HPDE6-E6E7 (cell line): Measurements from ENCODE around the gene CDH18.

Experiments
- DNase-seq: peaks from one replicate; pipeline ENCODE4 v3.0.0; 2011; ENCODE audit warnings: missing footprints; ENCODE audit errors: extremely low spot score

Gene CDH18, protein sequence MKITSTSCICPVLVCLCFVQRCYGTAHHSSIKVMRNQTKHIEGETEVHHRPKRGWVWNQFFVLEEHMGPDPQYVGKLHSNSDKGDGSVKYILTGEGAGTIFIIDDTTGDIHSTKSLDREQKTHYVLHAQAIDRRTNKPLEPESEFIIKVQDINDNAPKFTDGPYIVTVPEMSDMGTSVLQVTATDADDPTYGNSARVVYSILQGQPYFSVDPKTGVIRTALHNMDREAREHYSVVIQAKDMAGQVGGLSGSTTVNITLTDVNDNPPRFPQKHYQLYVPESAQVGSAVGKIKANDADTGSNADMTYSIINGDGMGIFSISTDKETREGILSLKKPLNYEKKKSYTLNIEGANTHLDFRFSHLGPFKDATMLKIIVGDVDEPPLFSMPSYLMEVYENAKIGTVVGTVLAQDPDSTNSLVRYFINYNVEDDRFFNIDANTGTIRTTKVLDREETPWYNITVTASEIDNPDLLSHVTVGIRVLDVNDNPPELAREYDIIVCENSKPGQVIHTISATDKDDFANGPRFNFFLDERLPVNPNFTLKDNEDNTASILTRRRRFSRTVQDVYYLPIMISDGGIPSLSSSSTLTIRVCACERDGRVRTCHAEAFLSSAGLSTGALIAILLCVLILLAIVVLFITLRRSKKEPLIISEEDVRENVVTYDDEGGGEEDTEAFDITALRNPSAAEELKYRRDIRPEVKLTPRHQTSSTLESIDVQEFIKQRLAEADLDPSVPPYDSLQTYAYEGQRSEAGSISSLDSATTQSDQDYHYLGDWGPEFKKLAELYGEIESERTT

DNA sequence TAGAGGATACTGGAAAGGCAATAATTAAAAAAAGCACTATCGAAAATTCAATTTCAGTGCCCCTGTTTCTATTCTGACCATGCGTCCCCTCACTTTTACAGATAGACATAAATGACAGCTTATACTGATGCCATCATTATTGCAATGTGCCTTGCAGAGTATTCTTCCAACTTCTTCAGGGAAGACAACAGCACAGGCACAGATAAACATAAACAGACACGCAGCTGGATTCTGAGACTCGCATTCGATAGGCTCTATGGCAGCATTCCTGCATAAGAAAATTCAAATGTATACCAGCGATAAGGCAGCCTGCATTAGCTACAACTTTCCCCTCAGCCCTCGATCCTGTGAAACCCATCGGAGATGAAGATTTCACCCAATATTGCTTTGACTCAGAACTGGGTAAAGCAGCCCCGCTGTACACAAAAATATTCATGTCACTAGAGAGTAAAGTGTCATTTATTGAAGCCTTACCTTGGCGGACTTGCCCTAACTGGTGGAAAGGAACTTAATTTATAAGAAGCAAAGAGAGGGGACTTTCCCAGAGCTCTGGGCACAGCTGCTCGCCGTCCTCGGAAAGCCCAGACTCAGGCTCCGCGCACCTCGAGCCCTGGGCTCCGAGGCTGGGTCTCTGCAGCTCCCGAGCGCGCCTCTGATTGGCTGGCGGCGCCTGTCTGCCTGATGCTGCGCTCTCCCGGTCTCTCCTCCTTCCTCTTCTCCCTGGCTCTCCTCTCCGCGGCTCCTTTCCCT is at the start of gene CDH18:
TSS of gene CDH18 (minus strand) at position 589 of the 750 bp plus-strand sequence. CDS start 149,214 bp downstream, outside the sequence.
- DNase-seq, result peak; percentile 62

DNA sequence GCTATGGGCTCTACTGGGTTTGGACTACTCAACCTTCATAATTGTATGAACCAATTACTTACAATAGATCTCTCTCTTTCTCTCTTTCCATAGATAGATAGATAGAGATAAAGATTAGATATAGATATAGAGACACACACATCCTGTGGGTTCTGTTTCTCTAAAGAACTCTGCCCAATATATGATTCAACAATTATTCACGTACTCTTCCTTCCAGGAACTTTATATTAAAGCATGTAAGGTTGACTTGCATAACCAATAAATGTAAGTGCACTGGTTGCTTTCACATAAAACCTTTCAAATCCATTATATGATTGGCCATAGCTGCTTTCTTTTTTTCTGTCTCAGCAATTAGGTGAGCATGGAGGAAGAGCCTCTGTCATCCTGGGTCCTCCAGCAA is 46.7 kb upstream of the CDH18 start:
- DNase-seq, result no peak

DNA sequence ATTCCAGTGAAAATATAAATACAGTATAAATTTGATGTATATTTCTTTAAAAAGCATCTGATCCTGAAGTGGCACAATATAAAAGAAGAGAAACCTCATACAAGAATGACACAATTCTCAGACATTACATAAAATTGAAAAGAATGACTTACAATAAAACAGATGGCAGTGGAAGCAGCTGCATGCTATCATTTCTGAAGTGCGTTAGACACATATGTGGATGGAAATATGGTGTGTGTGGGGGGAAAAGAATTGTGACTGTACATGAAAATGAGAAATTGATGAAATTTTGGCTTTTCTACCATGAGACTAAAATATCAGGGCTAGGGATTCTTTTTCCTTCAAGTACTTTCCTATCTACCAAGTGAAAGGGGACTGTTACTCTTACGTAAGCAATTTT is 45.9 kb upstream of the CDH18 start:
- no peak for DNase-seq

DNA sequence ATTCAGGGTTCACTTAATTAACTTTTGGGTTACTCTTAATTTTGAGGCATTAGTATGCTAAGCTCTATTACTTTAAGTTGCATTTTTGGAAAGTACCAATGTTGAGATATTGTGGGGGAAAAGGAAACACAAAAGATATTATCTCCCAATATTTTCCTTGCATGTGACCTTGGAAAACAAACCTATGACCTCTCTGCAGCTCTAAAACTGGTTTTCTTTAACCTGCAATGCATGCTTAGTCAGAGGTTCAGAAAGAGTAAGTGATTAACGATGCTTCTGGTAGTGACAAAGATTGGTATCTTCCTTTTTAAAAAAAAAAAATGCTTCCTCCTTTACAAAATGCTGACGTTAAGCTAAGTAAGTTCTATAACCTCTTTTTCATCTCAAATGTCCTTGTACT is 44.9 kb upstream of the CDH18 start:
- no peak for DNase-seq

DNA sequence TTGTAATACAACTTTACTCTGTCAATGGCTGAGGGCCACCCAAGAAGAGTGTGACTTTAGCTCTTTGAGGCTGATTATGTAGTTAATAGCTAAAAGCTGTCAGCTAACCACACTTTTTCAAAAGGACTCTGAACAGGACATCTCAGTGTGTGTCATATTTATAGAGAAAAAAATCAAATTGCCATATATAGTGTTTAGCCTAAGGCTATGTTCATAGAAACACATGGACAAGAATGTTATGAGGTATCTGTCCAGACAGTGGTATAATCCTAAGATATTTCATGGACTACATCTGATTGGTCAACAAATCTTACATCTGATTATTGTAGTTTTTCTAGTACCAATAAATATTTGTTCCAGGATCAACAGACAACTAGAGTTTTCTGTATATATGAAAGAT is 42.1 kb upstream of the CDH18 start:
- DNase-seq, result no peak

DNA sequence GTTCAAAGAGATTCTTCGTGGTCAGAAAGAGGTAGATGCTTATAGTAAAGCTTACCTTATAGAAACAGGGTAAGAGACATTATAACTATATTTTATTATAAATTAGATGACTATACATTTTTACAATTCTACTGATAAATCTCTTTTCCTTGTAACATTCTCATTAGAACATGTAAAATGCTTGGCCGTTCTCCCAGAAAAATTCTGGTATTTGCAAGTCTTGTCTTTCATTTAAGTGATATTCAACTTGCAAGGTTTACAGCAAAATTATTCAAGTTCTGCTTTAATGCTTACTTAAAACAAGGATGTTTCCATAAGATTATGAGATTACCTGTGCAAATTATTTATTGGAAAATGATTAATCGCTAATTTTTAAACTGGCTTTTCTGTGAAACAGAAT is 41.3 kb upstream of the CDH18 start:
- no peak for DNase-seq

DNA sequence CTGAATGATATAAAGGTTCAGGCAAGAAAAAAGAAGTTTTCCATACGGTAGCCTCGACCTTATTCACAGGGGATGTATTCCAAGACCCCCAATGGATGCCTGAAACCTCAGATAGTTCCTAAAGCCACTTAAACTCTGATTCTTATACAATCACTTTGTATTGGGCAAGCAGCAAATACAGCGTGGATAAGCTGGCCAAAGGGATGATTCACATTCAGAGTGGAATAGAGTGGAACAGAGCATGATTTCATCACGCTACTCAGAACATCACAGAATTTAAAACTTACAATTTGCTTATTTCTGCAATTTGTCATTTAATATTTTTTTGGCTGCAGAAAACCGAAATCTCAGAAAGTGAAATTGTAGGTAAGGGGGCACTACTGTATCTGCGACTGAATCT is 40.5 kb upstream of the CDH18 start:
- DNase-seq, result no peak

DNA sequence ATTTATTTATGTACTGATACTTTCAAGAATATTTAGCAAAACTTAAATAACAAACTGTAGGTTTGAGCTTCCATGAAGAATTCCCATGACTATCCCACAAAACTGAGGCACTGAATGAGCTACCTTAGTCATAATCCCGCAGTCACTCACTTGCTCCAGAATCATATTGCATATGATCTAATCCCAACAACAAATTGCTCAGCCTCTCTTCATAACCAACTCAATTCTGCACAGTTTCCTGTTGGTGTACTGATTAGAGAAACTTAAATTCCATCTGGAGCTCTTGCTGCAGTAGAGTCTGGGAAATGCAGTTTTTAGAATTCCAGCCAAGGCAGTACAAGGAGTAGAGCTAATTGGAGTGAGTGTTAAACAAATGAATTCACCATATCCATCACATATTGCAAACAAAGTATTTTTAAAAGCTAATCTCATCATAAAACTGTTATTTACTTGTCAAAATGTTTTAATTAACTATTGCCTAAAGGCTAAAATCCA is 35.7 kb upstream of the CDH18 start:
- no peak for DNase-seq

DNA sequence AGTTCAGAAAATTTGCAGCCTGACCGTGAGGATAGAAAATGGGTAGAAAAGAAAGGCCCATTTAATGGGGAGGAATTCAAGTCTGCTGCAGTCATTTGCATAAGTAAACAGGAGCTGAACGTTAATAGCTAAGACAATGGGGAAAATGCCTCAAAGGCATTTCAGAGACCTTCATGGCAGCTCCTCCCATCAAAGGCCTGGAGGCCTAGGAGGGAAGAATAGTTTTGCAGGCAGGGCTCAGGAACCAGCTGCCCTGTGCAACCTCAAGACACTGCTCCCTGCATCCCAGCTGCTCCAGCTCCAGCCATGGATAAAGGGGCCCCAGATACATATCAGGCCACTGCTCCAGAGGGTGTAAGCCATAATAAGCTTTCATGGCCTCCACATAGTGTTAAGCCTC is 32.2 kb upstream of the CDH18 start:
- DNase-seq, result no peak

DNA sequence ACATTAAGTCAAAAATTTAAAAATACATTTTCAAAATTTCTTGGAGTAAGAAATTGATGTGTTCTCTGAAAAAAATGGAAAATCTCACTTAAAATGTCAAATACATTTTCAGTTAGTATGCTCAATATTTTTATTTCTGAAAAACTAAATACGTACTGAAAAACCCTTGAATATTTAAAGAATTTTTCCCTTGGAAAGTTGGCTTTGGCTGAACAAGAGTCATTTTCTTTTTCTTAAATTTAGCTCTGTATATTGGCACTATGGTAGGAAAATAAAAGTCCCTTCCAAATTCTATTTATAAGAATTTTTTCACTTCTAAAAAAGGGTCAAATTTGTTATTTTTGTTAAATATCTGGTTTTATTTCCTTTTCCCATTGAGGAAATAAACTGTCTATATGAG is 29.0 kb upstream of the CDH18 start:
- no peak for DNase-seq

DNA sequence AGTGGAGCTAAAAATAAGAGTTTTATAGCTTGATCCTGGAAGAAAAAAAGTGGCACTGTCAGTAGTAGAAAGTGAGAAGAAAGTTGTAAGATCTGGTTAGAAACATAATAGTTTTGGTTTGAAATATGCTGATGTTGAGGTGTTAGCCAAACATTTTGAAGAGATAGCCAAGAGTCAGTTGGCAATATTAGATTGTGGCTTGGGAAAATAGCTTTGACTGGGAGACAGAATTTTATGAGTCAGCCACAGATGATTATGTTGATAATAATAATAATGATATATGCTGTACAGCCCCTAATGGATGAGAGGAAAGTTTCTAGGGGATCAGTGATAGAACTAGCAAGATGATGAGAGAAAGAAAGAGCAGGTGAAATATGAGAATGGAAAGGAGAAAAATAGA is 12.4 kb upstream of the CDH18 start:
- DNase-seq, result no peak

DNA sequence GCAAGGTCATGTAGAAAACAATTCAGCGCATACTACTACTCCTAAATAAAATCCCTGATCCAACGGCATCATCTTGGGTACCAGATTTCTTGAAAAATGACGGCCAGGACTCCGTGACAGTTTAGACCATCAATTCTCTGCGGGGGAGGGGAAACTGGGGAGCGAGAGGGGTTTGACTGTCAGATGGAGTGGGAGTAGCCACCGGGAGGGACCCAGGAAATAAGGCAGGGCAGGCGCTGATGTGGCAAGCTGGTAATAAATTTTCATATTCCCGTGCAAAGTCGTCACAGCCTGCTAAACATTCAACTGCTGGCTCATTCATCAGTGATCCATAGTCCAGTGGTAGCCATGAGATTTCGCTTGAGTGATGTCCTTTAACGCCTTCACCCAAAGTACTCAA is 457 bp upstream of the CDH18 start:
- peak; percentile 3 for DNase-seq

DNA sequence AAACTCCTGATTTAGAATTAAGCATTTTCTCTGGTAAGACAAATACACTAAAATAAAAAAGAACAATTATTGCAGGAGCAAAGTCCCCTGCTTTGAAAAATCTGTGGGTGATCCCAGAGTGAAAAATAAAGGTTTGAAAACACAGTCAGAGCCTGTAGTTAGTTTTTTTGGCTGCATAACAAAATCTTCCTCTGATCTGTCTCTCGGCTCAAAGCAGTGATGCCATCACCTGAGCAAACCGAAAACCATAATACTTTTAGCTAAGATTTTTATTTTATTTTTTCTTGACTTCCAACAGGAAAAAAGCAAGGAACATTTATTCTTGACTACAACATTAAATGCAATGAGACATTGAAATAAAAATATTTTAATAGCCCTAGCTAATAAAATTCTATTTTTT is 1.2 kb downstream of the CDH18 start:
- DNase-seq, result no peak

DNA sequence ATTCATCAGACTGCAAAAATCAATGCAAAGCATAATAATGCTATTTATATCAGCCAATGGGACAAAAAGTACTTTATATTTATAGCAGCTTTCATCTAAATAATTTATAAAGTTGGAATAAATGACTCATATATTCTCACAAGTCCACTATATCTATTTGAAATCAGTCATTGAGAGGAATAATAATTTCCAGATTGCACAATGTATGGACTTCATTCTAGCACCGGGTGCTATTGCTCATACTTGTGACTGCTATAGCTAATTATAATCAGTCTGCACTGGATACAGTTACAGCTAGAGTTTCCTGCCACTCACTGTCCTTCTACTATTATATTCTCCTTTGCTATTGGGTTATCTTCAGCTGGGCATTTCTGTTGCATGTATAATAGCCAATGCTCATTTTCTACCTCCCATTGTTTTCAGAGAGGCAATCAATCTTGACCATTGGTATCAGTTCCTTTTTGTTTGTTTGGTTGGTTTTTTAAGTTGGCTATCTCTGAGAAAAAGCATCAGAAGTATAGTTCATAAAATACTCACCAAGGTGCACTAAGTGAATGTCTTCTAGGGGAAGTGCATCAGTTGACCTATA is 1.9 kb downstream of the CDH18 start:
- DNase-seq, result no peak

DNA sequence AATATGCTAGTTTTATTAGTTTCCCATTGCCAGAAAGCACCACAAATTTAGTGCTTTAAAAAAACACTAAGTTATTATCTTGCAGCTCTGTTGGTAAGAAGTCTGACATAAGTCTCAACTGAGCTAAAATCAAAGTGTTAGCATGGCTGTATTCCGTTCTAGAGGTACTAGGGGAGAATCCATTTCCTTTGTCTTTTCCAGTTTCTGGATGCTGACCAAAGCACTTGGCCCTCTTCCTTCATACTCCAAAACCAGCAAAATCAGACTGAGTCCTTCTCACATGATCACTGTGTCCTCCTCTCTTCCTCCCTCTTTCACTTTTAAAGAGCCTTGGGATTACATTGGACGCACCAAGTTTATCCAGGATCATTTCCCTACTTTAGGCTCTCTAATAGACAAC is 9.5 kb downstream of the CDH18 start:
- no peak for DNase-seq

DNA sequence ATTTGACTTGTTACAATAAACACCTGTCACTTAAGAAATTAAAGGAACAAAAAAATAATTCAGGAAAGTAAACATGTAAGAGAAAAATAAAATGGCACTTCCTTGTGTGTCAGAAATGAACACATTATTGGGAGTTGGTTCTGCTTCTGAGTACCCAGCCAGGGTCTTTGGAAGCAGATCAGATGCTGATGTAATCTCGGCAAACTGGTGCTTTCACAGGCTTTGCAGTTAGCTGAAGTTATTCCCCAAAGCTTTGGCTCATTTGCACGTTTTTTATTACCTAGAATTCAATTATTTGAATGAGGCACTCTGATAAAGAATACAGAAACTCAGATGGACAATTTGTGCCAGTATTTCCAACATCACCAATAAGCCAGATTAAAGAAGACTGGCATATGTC is 10.9 kb downstream of the CDH18 start:
- no peak for DNase-seq

DNA sequence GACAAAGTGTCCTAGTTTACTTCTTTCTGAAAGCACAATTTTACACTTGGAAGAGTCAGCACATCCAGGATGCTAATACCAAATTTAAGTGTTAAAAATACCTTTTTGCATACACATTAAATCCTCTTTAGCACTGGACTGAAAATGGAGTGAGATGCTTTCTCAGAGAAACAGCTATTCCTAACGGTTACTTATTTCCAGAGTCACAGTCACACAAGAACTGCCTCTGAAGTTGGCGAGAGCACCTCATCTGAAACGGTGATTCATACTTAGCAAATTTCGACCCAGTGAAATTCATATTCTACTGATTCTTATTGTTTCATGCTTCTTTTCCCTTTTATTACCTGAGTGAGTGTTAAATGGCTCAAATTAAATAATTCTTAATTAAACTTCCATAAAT is 12.2 kb downstream of the CDH18 start:
- no peak for DNase-seq

DNA sequence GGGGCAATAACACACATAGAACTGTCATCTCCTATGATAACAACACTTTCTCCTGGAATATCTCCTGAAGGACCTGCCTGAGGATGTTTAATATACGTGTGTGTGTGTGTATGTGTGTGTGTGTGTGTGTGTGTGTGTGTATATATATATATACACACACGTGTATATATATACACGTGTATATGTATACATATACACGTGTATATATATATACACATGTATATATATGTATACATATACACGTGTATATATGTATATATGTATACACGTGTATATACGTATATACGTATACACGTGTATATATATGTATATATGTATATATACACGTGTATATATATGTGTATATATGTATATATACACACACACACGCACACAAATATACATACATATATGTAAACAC is 27.5 kb downstream of the CDH18 start:
- no peak for DNase-seq

DNA sequence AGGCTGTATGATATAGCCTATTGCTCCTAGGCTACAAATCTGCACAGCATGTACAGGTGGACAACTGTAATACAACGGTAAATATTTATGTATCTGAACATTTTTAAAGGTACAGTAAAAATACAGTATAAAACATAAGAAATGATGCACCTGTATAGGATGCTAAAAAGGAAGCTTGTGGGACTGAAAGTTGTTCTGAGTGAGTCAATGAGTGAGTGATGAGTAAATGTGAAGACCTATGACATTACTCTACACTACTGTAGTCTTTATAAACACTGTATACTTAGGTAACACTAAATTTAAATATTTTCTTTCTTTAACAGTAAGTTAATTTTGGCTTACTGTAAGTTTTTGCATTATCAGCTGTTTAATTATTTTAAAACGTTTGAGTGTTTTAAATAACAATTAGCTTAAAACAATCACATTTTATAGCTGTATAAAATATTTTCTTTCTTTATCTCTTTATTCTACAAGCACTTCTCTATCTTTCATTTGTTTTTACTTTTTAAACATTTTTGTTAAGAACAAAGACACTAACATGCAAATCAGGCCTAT is 28.1 kb downstream of the CDH18 start:
- DNase-seq, result no peak

DNA sequence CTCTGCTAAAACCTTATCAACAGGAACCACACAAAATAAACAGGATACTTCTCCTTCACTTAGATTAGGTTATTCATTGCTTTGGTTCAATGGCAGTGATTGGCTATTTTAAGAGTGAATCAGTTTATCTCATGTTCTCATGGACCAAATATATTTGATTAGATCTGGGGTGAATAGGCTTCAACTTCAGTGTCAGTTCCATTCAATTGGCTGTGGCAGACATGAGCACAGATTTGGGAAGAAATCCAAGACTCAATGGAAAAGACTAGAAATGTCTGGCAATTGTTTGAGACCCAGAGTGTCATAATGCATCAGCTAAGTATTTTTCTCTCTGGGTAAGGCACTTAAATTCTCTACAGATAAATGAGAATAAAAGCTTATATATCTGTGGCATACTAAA is 37.1 kb downstream of the CDH18 start:
- no peak for DNase-seq

DNA sequence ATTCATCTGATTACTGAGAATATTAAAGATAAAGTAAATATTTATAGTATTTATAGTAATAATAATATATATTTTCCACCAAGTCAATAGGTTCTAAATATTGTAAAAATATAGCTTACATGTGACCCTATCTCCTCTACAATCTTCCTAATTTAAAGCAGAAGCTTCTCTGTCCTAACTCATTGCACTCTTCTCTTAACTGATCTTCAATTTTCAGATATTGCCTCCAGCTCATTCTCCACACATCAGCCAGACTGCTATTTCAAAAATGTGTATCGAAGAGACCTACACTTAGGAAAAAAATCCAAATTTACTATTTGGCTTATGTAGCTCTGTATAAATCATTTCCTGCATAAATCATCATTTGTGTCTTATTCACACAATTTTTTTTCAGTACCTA is 47.8 kb downstream of the CDH18 start:
- DNase-seq, result no peak

DNA sequence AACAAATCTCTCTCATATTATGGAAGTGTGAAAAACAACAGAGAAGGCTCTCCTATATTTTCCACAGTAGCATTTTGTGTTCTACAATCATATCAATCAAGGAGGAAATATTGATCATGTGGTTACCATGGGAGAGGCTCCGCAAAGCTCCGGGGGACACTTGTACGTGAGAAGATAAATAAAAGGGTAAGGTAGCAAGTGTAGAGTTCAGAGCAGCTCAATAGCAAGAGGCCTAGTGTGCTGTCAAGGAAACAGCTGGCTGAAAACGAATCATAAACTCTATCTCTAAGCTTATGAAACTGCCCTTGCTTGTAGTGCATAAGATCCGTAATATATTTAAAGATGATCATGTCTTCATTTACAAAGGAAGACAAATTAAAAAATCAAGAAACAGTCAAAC is 57.5 kb downstream of the CDH18 start:
- DNase-seq, result no peak
